GM06990 (cell line): ENCODE measurements around the gene MRPL43.

Source experiments
- DNase-seq: peaks from one replicate; pipeline ENCODE4 v3.0.0-alpha.2; 2011; ENCODE audit not compliant: insufficient read length; ENCODE audit errors: extremely low read depth
- H3K27me3 ChIP-seq: replicated peaks from 2 replicates; pipeline ENCODE4 v1.6.0; 2011; ENCODE audit warnings: low read length; ENCODE audit not compliant: control insufficient read depth, insufficient read depth
- H3K36me3 ChIP-seq: 2 replicates; pipeline ENCODE4 v1.5.1; 2011; ENCODE audit warnings: low read length; ENCODE audit not compliant: control insufficient read depth, insufficient read depth
- H3K4me3 ChIP-seq: replicated peaks from 2 replicates; pipeline ENCODE4 v1.5.1; 2011; ENCODE audit warnings: low read depth, mild to moderate bottlenecking, control low read depth, low read length
- CTCF ChIP-seq: IDR thresholded peaks from 2 replicates; pipeline ENCODE4 v1.5.1; 2011; ENCODE audit warnings: low read length, control low read depth, mild to moderate bottlenecking, inconsistent platforms; ENCODE audit not compliant: insufficient read depth, poor library complexity, severe bottlenecking

Gene MRPL43

GRCh38 chr10:100997360-100998182 is 10.3 kb upstream of the MRPL43 start:
- DNase-seq: peak; percentile 79
- H3K36me3 ChIP-seq: peaks cover 3% of the 10 kb centered on the region; the same call in 1 of the 2 replicates
- H3K4me3 ChIP-seq: peak overlapping the region; percentile 92
- no peaks in the 10 kb centered on the region for H3K27me3 ChIP-seq
- TF ChIP-seq CTCF: peak; percentile 97

GRCh38 chr10:100996678-100997359 is 9.5 kb upstream of the MRPL43 start:
- Histone ChIP-seq H3K27me3 (no peaks in the 10 kb centered on the region), H3K4me3 (peak overlapping the region; percentile 92), H3K36me3 (peaks cover 3% of the 10 kb centered on the region; the same call in 1 of the 2 replicates)
- no peak for DNase-seq
- no peak for TF ChIP-seq CTCF

- no peak overlapping the region for H3K4me3 ChIP-seq
- TF ChIP-seq CTCF: no peak
- H3K36me3 ChIP-seq: peaks cover 12% of the 10 kb centered on the region
Measured at GRCh38 chr10:100995181-100995580, 7.9 kb upstream of the MRPL43 start.

GRCh38 chr10:100993986-100994708 is 6.8 kb upstream of the MRPL43 start:
- no peak for DNase-seq
- no peak overlapping the region for H3K4me3 ChIP-seq

More at GRCh38 chr10:100995181-100995580, 7.9 kb upstream of the MRPL43 start:
- no peaks in the 10 kb centered on the region for H3K27me3 ChIP-seq
- no peak for DNase-seq

GRCh38 chr10:100989088-100989487 is 1.8 kb upstream of the MRPL43 start:
- H3K4me3 ChIP-seq: no peak overlapping the region
- no peak for DNase-seq
- peaks cover 15% of the 10 kb centered on the region for H3K36me3 ChIP-seq
- no peak for TF ChIP-seq CTCF
- no peaks in the 10 kb centered on the region for H3K27me3 ChIP-seq

More at GRCh38 chr10:100993986-100994708, 6.8 kb upstream of the MRPL43 start:
- H3K27me3 ChIP-seq: no peaks in the 10 kb centered on the region
- H3K36me3 ChIP-seq: peaks cover 15% of the 10 kb centered on the region
- peak; percentile 30 for TF ChIP-seq CTCF
